NCI-H748 (cell line): ENCODE results near the gene TFR2.
A peak's percentile ranks its signal among the peaks of the same experiment; 100 is the strongest.
"Not testable (repeated sequence)": the region's sequence is repeated elsewhere in the genome, so short reads cannot be mapped to it uniquely, and the experiment has no call there.

ENCODE experiments used
- DNase-seq: peaks from one replicate; lab custom pipeline; 2025; ENCODE audit not compliant: unreplicated experiment; lab: John Stamatoyannopoulos, UW

TFR2 gene

GRCh38 chr7:100678291-100678984 lies 37.1 kb upstream of the TFR2 start:
- no peak for DNase-seq

- no peak for DNase-seq
Measured at GRCh38 chr7:100677308-100678267, 36.2 kb upstream of the TFR2 start.

- DNase-seq = no peak
Measured at GRCh38 chr7:100676501-100677306, 35.4 kb upstream of the TFR2 start.

GRCh38 chr7:100675581-100676350 lies 34.4 kb upstream of the TFR2 start:
- DNase-seq = peak; percentile 96

GRCh38 chr7:100675105-100675451 lies 33.7 kb upstream of the TFR2 start:
- DNase-seq = peak; percentile 62

- DNase-seq = peak; percentile 52
Measured at GRCh38 chr7:100674411-100675104, 33.2 kb upstream of the TFR2 start.

GRCh38 chr7:100673942-100674410 lies 32.6 kb upstream of the TFR2 start:
- DNase-seq = no peak

- DNase-seq = peak; percentile 100
Measured at GRCh38 chr7:100673302-100673941, 32.1 kb upstream of the TFR2 start, which contains the start of gene GNB2. Gene GNB2 (plus strand): TSS chr7:100673740. CDS start chr7:100676266, 2,526 bp downstream.

GRCh38 chr7:100671353-100672327 lies 30.3 kb upstream of the TFR2 start:
- no peak for DNase-seq

GRCh38 chr7:100670074-100670473 lies 28.7 kb upstream of the TFR2 start:
- no peak for DNase-seq

- DNase-seq = not testable (repeated sequence)
Measured at GRCh38 chr7:100669106-100669505, 27.8 kb upstream of the TFR2 start.

- no peak for DNase-seq
Measured at GRCh38 chr7:100668069-100668449, 26.7 kb upstream of the TFR2 start.

GRCh38 chr7:100667331-100668068 lies 26.1 kb upstream of the TFR2 start:
- DNase-seq = no peak

GRCh38 chr7:100665168-100665726 lies 23.9 kb upstream of the TFR2 start:
- DNase-seq = no peak

- DNase-seq = not testable (repeated sequence)
Measured at GRCh38 chr7:100662194-100662776, 20.9 kb upstream of the TFR2 start.

- peak; percentile 90 for DNase-seq
Measured at GRCh38 chr7:100655908-100656674, 14.7 kb upstream of the TFR2 start, which contains the start of gene ACTL6B. Gene ACTL6B (minus strand): TSS chr7:100656448. CDS start chr7:100656354, 94 bp downstream.
